ENCODE data around the gene GSTA1. TPM values are rescaled to one million over a fixed set of nuclear protein-coding genes. Genes with fewer than 3 reads are reported as not detected.
"Not testable (repeated sequence)": the region's sequence is repeated elsewhere in the genome, so short reads cannot be mapped to it uniquely, and the experiment has no call there.

Gene GSTA1
- total RNA-seq: not detected

GRCh38 chr6:52803668-52804255 is at the start of gene GSTA1:
Gene GSTA1, minus strand, starts transcription at chr6:52803816. Its CDS starts 4,549 bp downstream, at chr6:52799267.
- not testable (repeated sequence) for H3K4me3 ChIP-seq; H3K9me3 ChIP-seq; H3K27me3 ChIP-seq; H3K27ac ChIP-seq; DNase-seq (ENCODE audit: low spot score); H3K36me3 ChIP-seq; H3K4me1 ChIP-seq

- Histone ChIP-seq H3K9me3 (no peaks in the 10 kb centered on the region), H3K36me3 (no peaks in the 10 kb centered on the region), H3K27ac (no peak overlapping the region), H3K4me3 (no peak overlapping the region), H3K27me3 (no peaks in the 10 kb centered on the region), H3K4me1 (no peaks in the 10 kb centered on the region)
- DNase-seq (ENCODE audit: low spot score): no peak
- TF ChIP-seq, protein P1, sequence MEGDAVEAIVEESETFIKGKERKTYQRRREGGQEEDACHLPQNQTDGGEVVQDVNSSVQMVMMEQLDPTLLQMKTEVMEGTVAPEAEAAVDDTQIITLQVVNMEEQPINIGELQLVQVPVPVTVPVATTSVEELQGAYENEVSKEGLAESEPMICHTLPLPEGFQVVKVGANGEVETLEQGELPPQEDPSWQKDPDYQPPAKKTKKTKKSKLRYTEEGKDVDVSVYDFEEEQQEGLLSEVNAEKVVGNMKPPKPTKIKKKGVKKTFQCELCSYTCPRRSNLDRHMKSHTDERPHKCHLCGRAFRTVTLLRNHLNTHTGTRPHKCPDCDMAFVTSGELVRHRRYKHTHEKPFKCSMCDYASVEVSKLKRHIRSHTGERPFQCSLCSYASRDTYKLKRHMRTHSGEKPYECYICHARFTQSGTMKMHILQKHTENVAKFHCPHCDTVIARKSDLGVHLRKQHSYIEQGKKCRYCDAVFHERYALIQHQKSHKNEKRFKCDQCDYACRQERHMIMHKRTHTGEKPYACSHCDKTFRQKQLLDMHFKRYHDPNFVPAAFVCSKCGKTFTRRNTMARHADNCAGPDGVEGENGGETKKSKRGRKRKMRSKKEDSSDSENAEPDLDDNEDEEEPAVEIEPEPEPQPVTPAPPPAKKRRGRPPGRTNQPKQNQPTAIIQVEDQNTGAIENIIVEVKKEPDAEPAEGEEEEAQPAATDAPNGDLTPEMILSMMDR (IDR thresholded peaks at IDR 0.05): no peak
Measured at GRCh38 chr6:52849137-52849536, 45.5 kb upstream of the GSTA1 start.

DNA sequence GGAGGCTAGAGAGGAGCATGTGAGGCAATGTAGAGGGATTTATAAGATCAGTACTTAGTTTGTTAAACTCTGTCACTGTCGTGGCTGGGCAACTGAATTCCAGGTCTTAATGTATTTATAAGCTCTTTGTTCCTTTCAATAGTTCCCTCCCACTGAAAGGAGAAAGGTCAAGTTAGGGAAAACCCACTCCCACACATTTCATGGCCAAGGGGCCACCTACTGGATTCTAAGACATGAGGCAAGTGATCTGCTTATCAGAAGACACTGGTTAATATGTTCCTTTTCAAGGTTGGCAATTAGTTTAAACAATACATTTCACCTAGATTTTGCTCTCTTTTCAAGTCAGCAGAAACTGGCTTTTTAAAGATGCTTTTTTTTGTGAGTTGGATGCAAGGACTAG is 42.4 kb upstream of the GSTA1 start:
- no peak overlapping the region for H3K4me3 ChIP-seq
- H3K4me1 ChIP-seq: no peaks in the 10 kb centered on the region
- no peaks in the 10 kb centered on the region for H3K36me3 ChIP-seq
- no peaks in the 10 kb centered on the region for H3K27me3 ChIP-seq
- H3K27ac ChIP-seq: no peak overlapping the region
- no peak for DNase-seq (ENCODE audit: low spot score)
- H3K9me3 ChIP-seq: no peaks in the 10 kb centered on the region
- TF ChIP-seq, protein P1 (IDR thresholded peaks at IDR 0.05): no peak

GRCh38 chr6:52843605-52844004 is 40.0 kb upstream of the GSTA1 start:
- Histone ChIP-seq H3K4me1 (no peaks in the 10 kb centered on the region), H3K9me3 (no peaks in the 10 kb centered on the region), H3K36me3 (no peaks in the 10 kb centered on the region), H3K27ac (no peak overlapping the region), H3K4me3 (no peak overlapping the region), H3K27me3 (no peaks in the 10 kb centered on the region)
- TF ChIP-seq, protein P1 (IDR thresholded peaks at IDR 0.05): no peak
- no peak for DNase-seq (ENCODE audit: low spot score)

DNA sequence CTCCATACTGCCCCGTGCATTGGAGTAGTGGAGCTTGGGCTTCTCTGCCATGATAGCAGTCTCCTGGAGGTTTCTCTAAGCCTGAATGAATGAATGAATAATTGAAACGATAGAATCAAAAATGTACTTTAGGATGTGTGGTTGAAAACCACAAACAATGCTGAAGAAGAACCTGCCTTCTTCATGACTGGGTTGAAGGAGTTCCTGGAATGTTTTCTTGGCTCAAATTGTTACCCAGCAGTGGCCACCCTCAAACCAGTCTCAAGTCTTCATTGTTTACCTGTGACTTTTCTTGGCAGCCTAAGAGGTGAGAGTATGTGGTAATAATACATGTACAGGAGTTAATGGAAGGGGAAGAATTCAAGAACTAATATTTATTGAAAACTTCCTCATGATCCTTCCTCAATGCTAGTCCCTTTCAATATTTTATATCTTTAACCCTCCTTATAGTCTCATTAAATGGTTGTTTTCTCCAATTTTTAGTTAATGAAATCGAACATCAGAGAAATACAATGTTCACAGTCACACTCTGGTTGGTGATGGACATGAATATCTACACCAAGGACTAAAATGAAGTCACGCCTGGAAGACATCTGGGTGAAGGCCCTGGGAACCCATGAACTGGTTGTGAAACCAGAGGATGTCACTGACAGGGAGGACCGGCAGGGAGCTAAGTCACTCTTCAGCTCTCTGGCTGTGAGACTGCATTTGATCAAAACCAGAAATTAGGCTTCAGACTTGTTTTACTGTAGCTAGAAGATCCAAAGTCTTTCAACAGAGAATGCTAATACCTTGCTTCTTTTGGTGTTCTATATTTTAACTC is 37.4 kb upstream of the GSTA1 start, which contains the start of gene GSTA5:
TSS of gene GSTA5 (minus strand) at position 51 of the 823 bp plus-strand sequence.
- Histone ChIP-seq H3K36me3 (no peaks in the 10 kb centered on the region), H3K27ac (no peak within 1 kb of the TSS), H3K4me3 (no peak within 1 kb of the TSS), H3K4me1 (no peaks in the 10 kb centered on the region), H3K27me3 (no peaks in the 10 kb centered on the region), H3K9me3 (no peaks in the 10 kb centered on the region)
- TF ChIP-seq, protein P1 (IDR thresholded peaks at IDR 0.05): no peak
- DNase-seq (ENCODE audit: low spot score): no peak
